HG02938 (cell line): Measurements from ENCODE around the gene RPL18.
"Not testable (repeated sequence)": the region's sequence is repeated elsewhere in the genome, so short reads cannot be mapped to it uniquely, and the experiment has no call there.

Experiments
- ATAC-seq: cut with Tn5 transposase; IDR thresholded peaks from one replicate; pipeline ENCODE4 v1.9.1; 2021; ENCODE audit warnings: mild to moderate bottlenecking, moderate library complexity; ENCODE audit not compliant: unreplicated experiment

Gene RPL18

DNA sequence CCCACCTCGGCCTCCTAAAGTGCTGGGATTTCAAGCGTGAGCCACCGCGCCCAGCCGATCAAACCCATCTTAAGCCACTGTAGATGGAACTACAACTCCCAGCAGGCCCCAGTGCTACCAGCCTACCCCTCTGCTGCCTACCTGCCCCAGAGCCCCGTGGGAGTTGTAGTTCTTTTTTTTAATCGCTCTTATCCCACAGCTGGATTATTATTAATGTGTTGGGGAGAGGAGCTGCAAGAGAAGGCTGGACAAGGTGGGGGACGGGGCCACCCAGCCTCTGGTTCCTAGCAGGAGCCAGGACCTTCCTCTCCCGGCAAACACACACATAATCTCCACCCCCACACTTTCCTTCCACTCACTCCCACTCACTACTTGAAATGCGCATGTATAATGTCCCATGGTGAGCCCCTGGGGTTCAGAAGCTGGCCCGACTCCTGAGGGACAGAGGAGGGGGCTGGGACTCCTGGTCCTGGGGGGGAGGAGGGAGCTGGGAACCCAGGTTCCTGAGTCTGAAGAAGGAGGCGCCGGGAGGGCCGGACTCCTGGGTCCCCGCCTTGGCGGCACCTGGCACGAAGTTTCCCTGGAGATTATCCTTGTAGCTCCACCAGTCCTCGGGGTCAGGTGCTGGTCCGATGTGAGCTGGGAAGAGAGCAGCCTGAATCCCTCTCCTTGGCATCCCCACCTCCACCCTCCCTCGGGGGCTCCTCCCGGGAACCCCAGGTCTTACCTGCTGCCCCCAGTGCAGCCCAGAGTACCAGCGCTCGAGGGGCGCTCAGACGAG lies 26.1 kb upstream of the RPL18 start:
- no peak for ATAC-seq

DNA sequence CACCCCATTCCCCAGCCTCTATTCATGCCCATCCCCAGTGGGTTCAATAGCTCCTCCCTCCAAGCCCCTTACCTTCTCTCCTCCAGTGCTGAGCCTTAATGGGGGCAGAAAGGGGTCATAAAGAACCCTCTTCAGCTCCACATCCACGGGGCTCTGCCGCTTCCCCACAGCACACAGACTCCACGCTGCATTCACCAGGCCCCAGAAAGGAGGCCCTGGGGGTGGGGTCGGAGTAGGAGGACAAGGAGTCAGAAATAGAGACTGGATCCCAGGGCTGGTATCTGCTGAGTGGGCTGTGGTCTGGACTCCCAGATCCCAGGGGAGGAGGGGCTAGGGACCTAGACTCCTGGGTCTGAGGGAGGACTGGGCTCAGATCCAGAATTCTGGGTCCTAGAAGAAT lies 25.4 kb upstream of the RPL18 start:
- ATAC-seq = no peak

DNA sequence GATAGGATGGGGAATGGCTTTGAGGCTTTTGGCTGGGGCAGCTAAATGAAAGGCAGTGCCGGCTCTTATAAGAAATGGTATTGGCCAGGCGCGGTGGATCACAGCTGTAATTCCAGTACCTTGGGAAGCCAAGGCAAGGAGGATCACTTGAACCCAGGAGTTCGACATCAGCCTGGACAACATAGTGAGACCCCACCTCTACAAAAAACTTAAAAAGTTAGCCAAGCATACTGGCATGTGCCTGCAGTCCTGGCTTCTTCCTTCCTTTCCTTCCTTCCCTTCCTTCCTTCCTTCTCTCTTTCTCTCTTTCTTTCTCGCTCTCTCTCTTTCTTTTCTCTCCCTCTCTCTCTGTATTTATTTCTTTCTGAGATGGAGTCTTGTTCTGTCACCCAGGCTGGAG lies 23.9 kb upstream of the RPL18 start:
- ATAC-seq = no peak

DNA sequence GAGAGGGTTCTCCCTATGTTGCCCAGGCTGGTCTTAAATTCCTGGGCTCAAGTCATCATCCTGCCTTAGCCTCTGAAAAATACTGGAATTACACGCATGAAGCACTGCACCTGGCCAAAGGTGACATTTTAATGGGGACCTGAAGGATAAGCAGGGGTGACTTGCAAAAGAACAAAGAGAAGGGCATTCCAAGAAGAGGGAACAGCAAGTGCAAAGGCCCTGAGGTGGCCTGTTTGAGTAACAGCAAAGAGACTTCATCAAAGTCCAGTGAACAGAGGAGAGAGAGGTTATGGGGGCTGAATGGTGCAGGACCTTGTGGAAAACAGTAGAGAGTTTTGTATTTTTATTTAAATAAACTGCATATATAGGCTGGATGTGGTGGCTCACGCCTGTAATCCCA lies 22.9 kb upstream of the RPL18 start:
- no peak for ATAC-seq

DNA sequence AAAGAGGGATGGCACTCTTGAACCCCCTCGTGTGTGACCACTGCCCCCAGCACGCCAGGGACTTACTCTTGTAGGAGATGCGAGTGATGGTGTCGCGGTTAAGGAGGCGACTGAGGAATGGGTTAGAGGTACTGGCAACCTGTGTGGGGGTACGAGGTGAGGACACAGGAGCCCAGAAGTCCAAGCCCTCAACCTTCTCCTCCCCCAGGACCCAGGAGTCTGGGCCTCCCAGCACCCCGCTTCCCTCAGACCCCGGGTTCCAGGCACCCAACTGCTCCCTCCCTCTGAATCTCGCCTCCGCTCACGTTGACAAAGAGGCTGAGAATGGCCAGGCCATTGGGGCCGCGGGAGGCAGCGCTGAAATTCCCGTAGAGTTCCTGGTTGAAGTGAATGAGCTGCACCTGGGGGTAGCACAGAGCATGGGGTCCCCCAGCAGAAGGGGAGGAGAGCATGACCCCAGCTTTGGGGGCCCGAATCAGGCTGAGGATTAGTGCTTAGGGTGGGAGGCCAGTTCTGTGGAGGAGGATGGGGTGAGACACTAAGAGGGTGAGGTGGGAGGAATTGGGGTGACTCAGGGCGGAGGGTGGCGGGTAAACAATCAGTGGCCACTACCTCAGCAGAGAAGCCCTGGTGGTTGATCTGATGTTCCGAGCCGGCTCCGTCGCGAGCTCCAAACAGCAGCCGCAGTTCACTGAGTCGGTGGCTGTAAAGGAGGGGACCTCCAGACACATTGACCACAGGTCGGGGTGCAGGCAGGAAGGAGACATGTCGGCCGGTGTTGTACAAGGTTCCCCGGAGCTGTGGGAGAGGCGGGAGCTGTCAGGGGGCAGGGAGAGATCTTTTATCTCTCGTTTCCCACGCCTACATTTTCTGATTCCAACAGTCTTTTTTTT lies 20.8 kb upstream of the RPL18 start:
- ATAC-seq = no peak

DNA sequence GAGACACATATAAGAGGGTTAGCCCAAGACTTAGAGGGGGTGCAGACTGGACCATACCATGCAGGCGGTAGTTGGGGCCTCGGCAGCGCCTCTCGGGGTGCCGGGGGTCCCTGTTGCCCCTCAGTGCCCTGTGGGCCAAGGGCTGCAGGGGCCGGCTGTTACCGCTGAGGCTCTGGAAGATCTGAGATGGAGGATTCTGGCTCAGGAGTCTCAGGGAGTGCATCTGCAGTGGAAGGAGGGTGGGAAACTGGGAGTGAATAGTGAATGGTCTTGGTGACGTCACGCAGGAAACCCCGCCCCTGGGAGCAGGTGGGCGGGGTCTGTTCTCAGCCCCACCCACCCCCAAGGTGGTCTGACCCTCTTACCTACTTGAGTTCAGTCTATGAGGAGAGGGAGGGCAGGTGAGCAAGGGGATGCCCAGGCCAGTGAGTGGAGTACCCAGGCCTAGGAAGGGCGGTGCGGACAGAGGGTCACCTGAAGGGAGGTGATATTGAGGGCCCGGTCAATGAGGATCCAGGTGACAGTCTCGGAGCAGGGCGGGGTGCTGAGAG lies 19.9 kb upstream of the RPL18 start:
- no peak for ATAC-seq

DNA sequence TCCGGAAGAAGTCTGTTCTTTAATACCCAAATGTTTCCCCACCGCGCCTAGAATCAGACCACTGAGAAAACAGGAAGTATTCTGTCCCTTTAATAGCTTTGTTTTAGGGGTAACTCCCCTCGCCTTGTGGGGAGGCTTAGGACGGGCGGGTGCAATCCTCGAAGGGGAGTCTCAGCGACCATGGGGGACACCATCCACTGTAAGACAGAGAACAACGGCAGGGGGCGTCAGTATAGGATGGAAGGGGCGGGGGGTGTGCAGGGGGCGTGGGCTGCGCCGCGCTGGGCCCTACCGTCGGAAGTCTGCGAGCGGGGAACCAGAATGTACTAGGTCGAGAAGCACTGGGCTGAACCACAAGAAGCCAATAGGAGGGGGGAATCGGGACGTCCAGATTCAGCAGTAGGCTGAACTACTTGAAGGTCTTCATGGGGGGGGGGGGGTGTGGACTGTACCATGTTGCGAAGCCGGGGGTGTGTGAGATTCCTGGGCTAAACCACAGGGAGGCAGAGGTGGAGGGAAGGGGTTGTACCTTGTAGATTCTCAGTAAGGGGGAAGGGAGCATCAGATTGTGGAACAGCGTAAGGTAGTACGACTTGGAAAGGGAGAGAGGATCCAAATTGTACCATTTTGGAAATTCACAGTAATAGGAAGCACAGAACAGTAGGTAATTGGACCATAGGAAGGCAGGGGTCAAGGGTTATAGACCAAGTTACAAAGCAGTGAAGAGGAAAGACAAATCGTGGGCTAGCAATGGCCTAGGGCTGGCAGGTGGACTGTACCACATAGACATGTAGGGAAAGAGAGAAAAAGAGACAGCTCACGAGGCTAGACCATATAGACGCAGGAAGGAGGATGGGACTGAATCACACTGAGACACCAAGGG lies 19.2 kb upstream of the RPL18 start:
- peak; percentile 6 for ATAC-seq

DNA sequence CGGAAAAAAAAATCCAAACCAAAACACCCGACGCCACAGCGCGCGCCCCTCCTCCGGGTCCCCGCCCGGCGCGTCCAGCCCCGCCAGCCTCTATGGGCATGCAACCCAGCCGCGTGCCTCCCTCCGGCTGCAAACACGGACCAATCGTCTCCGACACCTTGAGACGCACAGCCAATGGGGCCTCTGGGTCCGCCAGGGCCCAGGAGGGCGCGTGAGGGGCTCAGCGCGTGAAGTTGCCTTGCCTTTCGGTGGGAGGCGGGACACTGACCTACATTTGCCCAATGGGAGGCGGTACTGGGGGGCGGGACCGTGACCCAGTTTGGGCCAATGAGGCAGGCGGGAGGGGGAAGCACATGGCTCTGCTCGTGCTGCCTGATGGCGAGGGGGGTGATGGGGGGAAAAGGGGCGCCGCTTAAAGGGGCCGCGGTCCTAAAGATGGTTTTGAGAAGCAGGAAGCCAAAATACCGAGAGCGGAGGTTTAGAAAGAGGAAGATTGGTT lies 18.5 kb upstream of the RPL18 start:
- peak; percentile 70 for ATAC-seq

DNA sequence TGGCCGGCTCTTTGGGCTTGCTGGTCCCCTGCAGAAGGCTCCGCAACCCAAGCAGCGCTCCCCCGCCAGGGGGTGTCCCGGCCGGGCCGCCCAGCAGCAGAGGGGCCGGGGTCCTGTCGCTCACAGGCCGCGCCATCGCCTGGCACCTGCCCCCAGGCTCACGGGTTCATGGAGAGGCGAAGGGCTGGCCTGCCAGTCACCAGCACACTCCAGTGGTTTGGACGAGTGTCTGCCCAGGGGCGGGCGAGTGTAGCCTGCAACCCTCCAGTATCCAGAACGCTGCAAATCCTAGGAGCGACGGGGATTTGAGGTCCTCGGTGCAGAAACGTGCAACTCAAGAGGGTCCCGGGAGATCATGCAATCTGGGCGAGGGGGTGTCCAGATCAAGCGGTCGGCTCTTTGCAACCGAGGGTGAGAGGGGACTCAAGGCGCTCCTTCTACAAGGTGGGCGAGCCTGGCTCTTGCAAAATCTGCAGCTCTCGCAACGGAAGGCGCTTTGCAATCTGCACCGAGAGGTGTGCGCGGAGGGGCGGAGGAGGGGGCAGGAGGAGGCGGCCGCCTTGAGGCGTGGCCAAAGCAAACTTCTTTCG lies 18.0 kb upstream of the RPL18 start, which contains the start of gene DBP:
DBP (minus strand) TSS at position 521 of the 590 bp plus-strand sequence; CDS start at position 136, 385 bp downstream.
- no peak for ATAC-seq

DNA sequence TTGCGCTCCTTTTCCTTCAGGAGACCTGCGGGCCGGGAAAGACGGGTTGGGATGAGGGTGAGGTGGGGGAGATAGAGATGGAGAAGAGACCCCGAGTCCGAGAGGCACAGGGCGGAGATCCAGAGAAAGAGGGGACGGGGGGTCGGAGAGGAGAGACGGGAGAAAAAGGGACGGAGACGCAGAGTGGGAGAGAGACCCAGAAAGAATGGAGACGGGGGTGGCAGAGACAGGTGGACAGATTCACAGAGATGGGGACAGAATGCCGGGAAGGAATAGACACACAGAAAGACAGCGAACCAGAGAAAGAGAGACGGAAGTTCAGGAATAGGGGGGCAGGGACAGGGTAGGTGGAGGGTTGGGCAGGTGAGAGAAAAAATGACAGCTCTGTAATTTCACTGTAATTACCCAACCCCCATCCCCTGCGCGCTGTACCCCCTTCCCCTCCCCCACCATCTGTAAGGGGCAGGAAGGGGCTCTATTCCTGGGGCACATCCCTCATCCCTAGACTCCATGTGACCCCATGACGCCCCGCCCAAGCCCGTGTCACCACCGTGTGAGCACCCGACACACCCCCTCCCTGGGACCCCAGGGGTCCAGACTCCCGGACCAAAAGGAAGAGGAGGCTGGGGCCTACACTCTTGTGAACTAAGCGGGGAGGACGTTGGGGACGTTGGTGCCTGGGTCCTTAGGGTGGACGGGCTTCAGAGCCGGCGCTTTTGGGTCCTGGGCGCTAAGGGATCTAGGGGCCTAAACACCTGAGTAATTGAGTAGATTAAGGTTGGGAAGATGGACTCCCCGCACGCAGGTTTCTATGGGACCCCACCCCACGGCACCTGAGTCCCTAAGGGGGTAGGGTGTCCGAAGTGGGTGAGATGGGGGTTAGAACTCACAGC lies 17.2 kb upstream of the RPL18 start:
- no peak for ATAC-seq

DNA sequence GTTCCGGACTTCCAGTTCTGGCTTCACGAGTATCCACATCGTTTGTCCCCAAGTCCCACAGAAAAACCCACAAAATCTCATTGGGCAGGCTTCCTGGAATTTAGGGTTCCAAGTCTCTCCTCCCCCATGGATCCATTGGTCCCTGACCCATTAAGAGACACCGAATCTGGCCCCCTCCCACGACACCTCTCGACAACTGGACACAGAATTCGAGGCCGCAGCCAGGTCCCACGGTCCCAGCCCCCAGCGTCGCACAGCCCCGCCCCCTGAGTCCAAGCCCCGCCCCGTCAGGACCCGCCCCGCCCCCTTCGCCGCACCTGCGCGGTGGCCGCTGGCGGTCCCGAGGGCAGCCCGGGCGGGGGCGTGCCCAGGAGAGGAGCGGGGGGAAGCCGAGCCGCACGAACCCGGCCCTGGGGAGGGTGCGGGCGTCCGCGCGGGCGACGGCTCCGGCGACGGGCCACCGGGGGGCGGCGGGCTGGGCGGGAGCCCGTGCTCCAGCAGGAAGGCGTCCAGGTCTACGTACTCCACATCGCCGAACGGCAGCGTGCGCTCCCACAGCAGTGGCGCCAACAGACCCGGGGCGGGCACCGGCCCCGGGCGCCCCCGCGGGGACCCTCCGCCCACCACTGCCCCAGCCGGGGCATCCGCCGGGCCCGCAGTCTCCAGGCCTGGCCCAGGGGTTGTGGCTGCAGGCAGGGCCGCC lies 16.4 kb upstream of the RPL18 start:
- ATAC-seq = no peak

DNA sequence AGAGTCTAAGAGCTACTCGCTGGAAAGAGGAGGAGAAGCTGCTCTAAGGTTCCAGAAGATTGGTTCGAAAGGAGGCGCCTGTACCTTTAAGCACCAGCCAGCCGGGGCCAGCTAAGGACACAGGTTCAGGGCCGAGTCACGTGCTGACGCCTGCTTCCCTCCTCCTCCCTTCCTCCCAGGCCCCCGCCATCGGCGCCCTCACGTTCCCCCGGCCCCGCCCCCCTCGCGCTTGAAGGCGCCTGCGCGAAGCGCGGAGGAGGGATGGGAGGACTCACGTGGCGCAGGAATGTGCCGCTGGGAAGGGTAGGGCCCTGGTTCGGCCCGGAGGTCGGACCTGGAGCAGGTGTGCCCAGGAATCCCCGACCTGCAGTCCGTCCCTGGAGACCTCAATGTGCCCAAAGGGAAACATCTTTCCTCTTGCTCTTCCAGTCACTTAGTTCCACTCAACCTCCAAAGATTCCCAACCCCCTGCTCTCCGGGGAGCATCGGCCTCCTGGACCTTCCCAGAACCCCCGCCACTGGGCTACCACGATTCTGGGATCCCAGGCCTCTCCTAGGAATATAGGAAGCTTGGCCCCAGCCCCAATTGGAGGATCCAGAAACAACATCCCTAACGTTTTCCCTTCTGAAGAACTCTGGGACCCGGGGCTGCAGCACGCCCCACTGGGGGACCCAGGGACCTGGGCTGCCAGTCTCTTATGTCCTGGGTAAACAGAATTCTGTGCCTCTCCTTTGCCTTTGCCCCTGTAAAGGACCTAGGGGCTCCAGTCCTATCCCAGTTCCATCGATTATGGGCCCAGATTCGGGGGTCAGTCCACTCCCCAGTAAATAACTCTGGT lies 15.7 kb upstream of the RPL18 start:
- ATAC-seq = no peak

DNA sequence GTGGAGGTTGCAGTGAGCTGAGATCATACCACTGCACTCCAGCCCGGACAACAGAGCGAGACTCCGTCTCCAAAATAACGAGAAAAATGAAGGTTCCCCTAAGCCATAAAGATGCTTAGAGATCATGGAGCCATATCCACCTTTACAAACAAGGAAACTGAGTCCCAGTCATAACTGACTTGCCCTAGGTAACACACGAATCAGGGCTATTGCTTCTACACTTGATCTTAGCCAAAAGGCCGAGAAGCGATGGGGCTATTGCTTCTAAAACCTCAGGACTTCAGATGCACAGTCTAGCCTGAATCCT lies 15.0 kb upstream of the RPL18 start:
- ATAC-seq = no peak

DNA sequence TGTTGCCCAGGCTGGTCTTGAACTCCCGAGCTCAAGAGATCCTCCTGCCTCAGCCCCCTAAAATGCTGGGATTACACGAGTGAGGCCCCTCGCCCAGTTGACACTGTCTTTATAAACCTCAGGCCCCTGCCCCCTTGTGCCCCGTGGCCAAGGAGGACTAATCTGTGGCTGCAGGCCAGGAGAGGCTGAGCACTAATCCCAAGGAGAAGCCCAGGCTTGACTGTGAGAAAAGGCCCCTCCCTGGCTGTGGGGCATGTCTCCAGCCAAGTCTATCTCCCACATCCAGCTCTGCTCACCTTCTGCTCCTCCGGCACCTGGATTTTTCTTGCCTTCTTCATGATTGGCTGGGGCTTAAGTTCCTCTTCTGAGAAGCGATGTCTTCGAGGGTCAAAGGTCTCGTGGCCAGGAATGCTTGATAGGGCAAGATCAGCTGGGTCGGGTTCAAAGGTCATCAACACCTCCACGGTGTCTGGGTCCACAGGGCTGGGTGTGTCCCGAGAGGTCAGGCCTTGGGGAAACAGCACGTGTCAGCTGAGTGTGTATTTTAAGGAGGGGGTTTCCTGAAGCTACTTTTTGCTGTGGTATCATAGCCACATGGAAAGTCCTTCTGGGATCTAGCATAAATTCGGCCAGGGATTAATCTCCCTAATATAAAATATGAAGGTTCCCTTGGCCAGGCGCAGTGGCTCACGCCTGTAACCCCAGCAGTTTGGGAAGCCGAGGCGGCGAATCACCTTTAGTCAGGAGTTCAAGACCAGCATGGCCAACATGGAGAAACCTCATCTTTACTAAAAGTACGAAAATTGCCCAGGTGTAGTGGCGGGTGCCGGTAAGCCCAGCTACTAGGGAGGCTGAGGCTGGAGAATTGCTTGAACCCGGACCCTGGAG lies 14.4 kb upstream of the RPL18 start:
- no peak for ATAC-seq

DNA sequence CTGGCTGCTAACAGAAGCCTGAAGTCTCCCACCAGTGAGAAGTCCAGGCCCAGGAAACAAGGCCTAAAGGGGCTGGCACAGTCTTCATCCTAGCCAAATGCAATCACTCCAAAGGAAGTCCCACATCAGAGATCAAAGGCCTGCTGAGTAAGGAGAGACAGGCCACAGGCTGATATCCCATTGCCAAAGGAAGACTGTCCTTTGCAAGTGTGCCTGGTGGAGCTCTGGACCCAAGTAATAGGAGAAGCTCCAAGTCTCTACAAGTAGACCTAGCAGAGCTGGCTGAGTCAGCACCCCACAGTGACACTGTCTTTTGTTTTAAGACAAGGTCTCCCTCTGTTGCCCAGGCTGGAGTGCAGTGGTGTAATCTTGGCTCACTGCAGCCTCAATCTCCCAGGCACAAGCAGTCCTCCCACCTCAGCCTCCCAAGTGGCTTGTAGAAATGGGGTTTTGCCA lies 13.7 kb upstream of the RPL18 start:
- no peak for ATAC-seq

DNA sequence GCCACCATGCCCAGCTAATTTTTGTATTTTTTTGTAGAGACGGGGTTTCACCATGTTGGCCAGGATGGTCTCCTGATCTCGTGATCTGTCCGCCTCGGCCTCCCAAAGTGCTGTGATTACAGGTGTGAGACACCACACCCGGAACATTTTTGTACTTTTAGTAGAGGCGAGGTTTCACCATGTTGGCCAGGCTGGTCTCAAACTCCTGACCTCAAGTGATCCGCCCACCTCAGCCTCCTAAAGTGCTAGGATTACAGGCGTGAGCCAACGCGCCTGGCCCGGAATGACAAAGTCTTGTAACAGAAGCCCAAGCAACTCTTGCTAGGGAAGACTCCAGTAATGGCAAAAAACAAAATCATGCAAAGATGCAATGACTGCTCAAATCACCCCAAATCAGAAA lies 13.3 kb upstream of the RPL18 start:
- not testable (repeated sequence) for ATAC-seq

DNA sequence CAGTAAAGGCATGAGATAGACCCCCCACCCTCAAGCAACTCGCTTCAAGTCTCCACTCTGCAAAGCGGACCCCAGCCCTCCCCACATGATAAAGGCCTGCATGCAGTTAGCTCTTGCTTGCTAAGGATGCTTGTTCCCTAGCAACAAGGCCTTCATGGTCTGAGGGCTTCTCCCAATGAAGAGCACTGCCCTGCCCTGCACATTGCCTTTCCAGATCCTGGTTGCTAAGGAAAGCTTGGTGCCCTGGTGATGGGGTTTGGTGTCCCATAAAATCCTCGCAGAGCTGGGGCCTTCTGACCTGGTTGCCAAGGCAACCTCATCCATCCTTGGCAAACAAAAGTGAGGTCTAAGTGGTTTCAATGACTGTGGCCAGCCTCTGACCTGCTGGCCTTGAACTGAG lies 12.2 kb upstream of the RPL18 start:
- no peak for ATAC-seq
